ENCODE results near the gene LSM5. TPM values are rescaled to one million over a fixed set of nuclear protein-coding genes. Genes with fewer than 3 reads are reported as not detected.
A peak's percentile ranks its signal among the peaks of the same experiment; 100 is the strongest.

Gene LSM5
- total RNA-seq, 4 donors from 2014 or later: 6.2 to 32.2 (median 10.0) TPM

DNA sequence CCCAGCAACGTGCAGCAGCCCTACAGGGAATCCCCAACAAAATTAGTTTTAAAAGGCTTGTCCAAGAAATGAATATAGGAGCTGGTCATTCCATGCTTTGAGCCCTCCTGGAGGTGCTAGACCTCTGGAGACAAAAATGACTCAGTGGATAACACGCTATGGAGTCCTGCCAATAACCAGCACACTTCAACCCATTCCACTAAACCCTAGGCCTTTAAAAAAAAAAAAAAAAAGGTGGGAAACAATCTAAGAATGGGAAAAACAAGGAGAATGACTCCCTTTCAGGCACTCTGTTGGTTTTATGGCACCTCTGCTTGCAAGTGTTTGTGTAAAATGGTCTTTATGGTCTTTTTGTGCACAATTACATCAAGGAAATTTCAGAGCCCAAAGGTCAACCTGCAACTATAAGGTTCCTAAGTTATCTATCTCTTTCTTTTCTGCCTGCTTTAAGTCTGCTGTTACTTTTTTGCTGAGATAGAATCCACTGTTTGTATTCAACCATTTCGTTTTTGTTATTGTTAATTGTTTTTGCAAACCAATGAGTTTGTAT, 26.4 kb upstream of the LSM5 start:
- Histone ChIP-seq H3K9me3 (peaks cover 0 to 5% (median 0%) of the 10 kb centered on the region in 4 donors), H3K4me1 (peaks cover 3 to 22% (median 8%) of the 10 kb centered on the region in 4 donors), H3K36me3 (no peaks in the 10 kb centered on the region), H3K27ac (peak overlapping the region in 3 of 4 donors; percentile 2 to 69 (median 52)), H3K4me3 (no peak overlapping the region), H3K27me3 (no peaks in the 10 kb centered on the region)
- TF ChIP-seq, protein P1, sequence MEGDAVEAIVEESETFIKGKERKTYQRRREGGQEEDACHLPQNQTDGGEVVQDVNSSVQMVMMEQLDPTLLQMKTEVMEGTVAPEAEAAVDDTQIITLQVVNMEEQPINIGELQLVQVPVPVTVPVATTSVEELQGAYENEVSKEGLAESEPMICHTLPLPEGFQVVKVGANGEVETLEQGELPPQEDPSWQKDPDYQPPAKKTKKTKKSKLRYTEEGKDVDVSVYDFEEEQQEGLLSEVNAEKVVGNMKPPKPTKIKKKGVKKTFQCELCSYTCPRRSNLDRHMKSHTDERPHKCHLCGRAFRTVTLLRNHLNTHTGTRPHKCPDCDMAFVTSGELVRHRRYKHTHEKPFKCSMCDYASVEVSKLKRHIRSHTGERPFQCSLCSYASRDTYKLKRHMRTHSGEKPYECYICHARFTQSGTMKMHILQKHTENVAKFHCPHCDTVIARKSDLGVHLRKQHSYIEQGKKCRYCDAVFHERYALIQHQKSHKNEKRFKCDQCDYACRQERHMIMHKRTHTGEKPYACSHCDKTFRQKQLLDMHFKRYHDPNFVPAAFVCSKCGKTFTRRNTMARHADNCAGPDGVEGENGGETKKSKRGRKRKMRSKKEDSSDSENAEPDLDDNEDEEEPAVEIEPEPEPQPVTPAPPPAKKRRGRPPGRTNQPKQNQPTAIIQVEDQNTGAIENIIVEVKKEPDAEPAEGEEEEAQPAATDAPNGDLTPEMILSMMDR (IDR thresholded peaks at IDR 0.05): no peak
- TF ChIP-seq POLR2A (IDR thresholded peaks at IDR 0.05): no peak
- DNase-seq: no peak

- Histone ChIP-seq H3K4me3 (no peak overlapping the region), H3K4me1 (peaks cover 3 to 22% (median 8%) of the 10 kb centered on the region in 4 donors), H3K36me3 (no peaks in the 10 kb centered on the region), H3K9me3 (peaks cover 0 to 5% (median 0%) of the 10 kb centered on the region in 4 donors), H3K27ac (peak overlapping the region in 3 of 4 donors; percentile 2 to 69 (median 52)), H3K27me3 (no peaks in the 10 kb centered on the region)
- no peak for DNase-seq
- TF ChIP-seq, protein P1 (IDR thresholded peaks at IDR 0.05): no peak
- no peak for TF ChIP-seq POLR2A (IDR thresholded peaks at IDR 0.05)
These were observed 25.8 kb upstream of the LSM5 start for GRCh38 chr7:32515890-32516550.

DNA sequence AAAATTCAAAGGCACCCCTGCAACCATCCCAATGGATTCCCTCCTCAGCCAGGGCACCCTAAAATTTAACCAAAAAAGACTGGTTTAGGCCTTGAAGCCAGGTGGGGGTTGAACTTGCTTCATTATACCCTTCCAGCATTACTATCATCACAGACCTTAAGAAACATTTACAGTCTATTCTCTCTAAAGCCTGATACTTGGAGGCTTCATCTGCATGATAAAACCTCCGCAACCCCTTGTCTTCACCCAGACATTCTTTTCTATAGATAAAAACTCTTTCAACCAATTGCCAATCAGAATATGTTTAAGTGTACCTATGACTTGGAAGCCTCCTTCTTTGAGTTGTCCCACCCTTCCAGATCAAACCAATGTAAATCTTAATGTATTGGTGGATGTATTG, 23.0 kb upstream of the LSM5 start:
- Histone ChIP-seq H3K9me3 (no peaks in the 10 kb centered on the region), H3K27me3 (no peaks in the 10 kb centered on the region), H3K4me3 (no peak overlapping the region), H3K4me1 (peaks cover 3 to 22% (median 8%) of the 10 kb centered on the region in 4 donors), H3K27ac (no peak overlapping the region), H3K36me3 (no peaks in the 10 kb centered on the region)
- DNase-seq: no peak
- no peak for TF ChIP-seq POLR2A (IDR thresholded peaks at IDR 0.05)
- TF ChIP-seq, protein P1 (IDR thresholded peaks at IDR 0.05): no peak

DNA sequence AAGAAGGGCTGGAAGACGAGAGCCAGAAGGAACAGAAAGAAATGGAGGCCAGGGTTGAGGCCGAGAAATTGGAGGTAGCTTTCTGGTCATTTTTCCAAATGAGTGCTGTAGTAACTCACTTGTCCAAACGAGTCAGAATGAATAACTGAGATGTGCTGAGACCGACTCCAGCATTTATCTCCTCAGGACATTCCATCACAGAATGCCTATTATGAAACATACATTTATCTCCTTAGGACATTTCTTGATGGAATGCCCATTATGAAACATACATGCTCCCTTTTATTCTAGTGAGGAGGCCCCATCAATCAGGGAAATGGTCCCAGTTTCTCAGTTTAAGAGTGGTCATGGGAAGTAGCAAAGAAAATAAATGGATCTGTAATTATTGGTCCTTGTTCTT, 21.6 kb upstream of the LSM5 start:
- DNase-seq: no peak
- TF ChIP-seq, protein P1 (IDR thresholded peaks at IDR 0.05): no peak
- no peak for TF ChIP-seq POLR2A (IDR thresholded peaks at IDR 0.05)
- Histone ChIP-seq H3K36me3 (no peaks in the 10 kb centered on the region), H3K27me3 (no peaks in the 10 kb centered on the region), H3K9me3 (no peaks in the 10 kb centered on the region), H3K27ac (no peak overlapping the region), H3K4me1 (peaks cover 3 to 16% (median 8%) of the 10 kb centered on the region in 4 donors), H3K4me3 (no peak overlapping the region)

DNA sequence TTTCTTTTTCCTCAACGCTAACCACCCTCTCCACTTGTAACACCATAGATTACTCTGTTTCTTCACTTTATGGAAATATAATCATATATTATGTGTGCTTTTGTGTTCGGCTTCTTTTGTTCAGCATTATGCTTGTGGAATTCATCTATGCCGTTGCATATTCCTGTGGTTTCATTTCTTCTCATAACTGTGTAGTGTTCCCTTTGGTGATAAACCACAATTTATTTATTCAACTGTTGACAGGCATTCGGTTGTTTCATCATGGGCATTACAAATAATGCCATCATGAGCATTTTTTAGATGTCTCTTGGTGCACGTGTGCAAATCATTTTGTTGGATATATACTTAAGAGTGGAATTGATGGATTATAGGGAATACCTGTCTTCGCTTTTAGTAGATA, 17.2 kb upstream of the LSM5 start:
- H3K27me3 ChIP-seq: no peaks in the 10 kb centered on the region
- no peak overlapping the region for H3K27ac ChIP-seq
- H3K4me3 ChIP-seq: no peak overlapping the region
- no peak for TF ChIP-seq POLR2A (IDR thresholded peaks at IDR 0.05)
- TF ChIP-seq, protein P1 (IDR thresholded peaks at IDR 0.05): no peak
- H3K4me1 ChIP-seq: peaks cover 0 to 9% (median 4%) of the 10 kb centered on the region in 4 donors
- DNase-seq: no peak
- no peaks in the 10 kb centered on the region for H3K36me3 ChIP-seq
- H3K9me3 ChIP-seq: no peaks in the 10 kb centered on the region
